Panc1 (cell line): Measurements from ENCODE around the gene MOCS2. TPM values are rescaled to one million over a fixed set of nuclear protein-coding genes. Genes with fewer than 3 reads are reported as not detected.

Source experiments
- ATAC-seq: fragments of 200-7000 bp; cut with Tn5 transposase; 2 replicates; pipeline ENCODE4 v1.9.1; 2020; ENCODE audit warnings: mild to moderate bottlenecking, moderate library complexity
- BruUV-seq: library from RNA; stranded (reverse); fragments of 400-500 nt; replicated peaks from 2 replicates; lab custom pipeline; 2021; lab: Mats Ljungman, UMichigan
- CTCF ChIA-PET: fragments of 300-600 bp; sonication (Branson Sonifier 250); formaldehyde crosslinking; loops from one replicate; lab custom pipeline; 2022; ENCODE audit warnings: antibody characterized with exemption; lab: Charles Lee
- POLR2A ChIA-PET: fragments of 300-600 bp; sonication (Branson Sonifier 250); formaldehyde crosslinking; loops from one replicate; lab custom pipeline; 2022; ENCODE audit warnings: antibody characterized with exemption; lab: Charles Lee
- DNase-seq: peaks from one replicate; pipeline ENCODE4 v3.0.0-alpha.2; 2010; ENCODE audit warnings: low read depth, low spot score
- H3K27ac ChIP-seq: 2 replicates; pipeline ENCODE4 v1.5.1; 2011; ENCODE audit warnings: mild to moderate bottlenecking, low read length, inconsistent platforms
- H3K27me3 ChIP-seq: fragments of 200-500 bp; sonication (Bioruptor generic); 2 replicates; pipeline ENCODE4 v1.6.0; 2014; ENCODE audit warnings: low read length, inconsistent platforms; ENCODE audit not compliant: control insufficient read depth, insufficient read depth
- H3K36me3 ChIP-seq: fragments of 200-500 bp; sonication (Bioruptor generic); 2 replicates; pipeline ENCODE4 v1.5.1; 2014; ENCODE audit warnings: inconsistent platforms, mild to moderate bottlenecking, low read length, moderate library complexity; ENCODE audit not compliant: control insufficient read depth, insufficient read depth
- H3K4me1 ChIP-seq: 2 replicates; pipeline ENCODE4 v1.5.1; 2011; ENCODE audit warnings: inconsistent platforms, mild to moderate bottlenecking, low read length, moderate library complexity; ENCODE audit not compliant: control insufficient read depth, insufficient read depth
- H3K4me3 ChIP-seq, 2 experiments: 2 replicates each; pipeline ENCODE4 v1.5.1; 2011 to 2012; ENCODE audit warnings: low read depth in 2 of 2, low read length in 2 of 2, mild to moderate bottlenecking in 2 of 2, inconsistent platforms in 1 of 2, moderate library complexity in 1 of 2
- H3K9me3 ChIP-seq: fragments of 200-500 bp; sonication (Bioruptor generic); 2 replicates; pipeline ENCODE4 v1.5.1; 2014; ENCODE audit warnings: low read depth, mild to moderate bottlenecking, inconsistent platforms, low read length, moderate library complexity; ENCODE audit not compliant: control insufficient read depth, insufficient read depth
- CTCF ChIP-seq: fragments of 450-650 bp; IDR thresholded peaks from 2 replicates; pipeline ENCODE4 v1.5.1; 2017; ENCODE audit warnings: mild to moderate bottlenecking
- POLR2AphosphoS5 ChIP-seq: IDR thresholded peaks from 2 replicates; pipeline ENCODE4 v1.6.1; 2012; ENCODE audit warnings: mild to moderate bottlenecking, low read depth, low read length, moderate library complexity
- REST ChIP-seq, 2 experiments: IDR thresholded peaks; 2 replicates each; pipeline ENCODE4 v1.6.1; 2011 to 2012; ENCODE audit warnings: low read depth in 2 of 2, control low read depth in 1 of 2, low read length in 1 of 2, mild to moderate bottlenecking in 1 of 2, moderate library complexity in 1 of 2; ENCODE audit not compliant: insufficient read depth in 1 of 2
- SIN3A ChIP-seq: IDR thresholded peaks from 2 replicates; pipeline ENCODE4 v1.6.1; 2012; ENCODE audit warnings: low read depth, mild to moderate bottlenecking, low read length, moderate library complexity, borderline replicate concordance; ENCODE audit not compliant: insufficient read depth
- TCF7L2 ChIP-seq: IDR thresholded peaks from 2 replicates; pipeline ENCODE4 v1.6.1; 2011; ENCODE audit warnings: mild to moderate bottlenecking, low read depth, low read length, inconsistent platforms
- in situ Hi-C: cut with HindIII; loops from 2 replicates; pipeline ENCODE4 v1.10.0; 2016; ENCODE audit warnings: low sequenced_read_pairs, low pct_unique_long_range_greater_than_20kb
- intact Hi-C: fragments of 100-400 bp; cut with micrococcal nuclease; formaldehyde crosslinking; loops from one replicate; pipeline ENCODE4 v1.10.0; 2022; ENCODE audit not compliant: unreplicated experiment
- total RNA-seq: library from RNA; stranded (reverse); gene quantifications from one replicate; pipeline ENCODE4 v1.2.1, GENCODE V29; 2021; ENCODE audit not compliant: unreplicated experiment

Gene MOCS2
- total RNA-seq, 1 experiment from 2014 or later = 39.5 TPM

DNA sequence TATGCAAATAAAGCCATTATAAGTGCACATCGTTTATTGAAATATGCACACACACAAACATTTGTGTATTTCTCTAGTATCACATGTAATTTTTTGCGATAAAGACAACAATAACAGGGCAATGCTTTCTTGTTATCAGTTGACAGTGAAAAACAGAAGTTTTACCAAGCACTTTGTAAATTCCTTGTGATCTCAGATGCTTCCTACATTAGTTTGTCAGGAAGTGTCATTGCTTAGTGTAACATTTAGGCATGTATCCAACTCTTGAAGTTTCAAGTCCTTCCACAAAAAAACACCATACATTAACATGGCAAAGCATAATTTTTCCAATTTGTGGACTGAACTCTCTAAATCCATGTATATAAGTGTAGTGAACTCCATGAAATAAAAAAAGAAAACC lies 46.4 kb downstream of the MOCS2 start:
- BruUV-seq = no TSS peak
- Histone ChIP-seq H3K4me3 (no peak overlapping the region), H3K27me3 (no peaks in the 10 kb centered on the region), H3K36me3 (peaks cover 21% of the 10 kb centered on the region), H3K9me3 (no peaks in the 10 kb centered on the region), H3K27ac (no peak overlapping the region), H3K4me1 (no peaks in the 10 kb centered on the region)
- CTCF ChIA-PET = no interaction called here
- in situ Hi-C loops (no loop called here), intact Hi-C loops (no loop called here)
- TF ChIP-seq SIN3A (no peak), CTCF (no peak), TCF7L2 (no peak), POLR2AphosphoS5 (no peak), REST (IDR thresholded peaks at IDR 0.05; ENCODE audit: insufficient read depth in 1 of 2, low read depth in 2 of 2, low read length in 1 of 2) (no peak)
- ATAC-seq (no peak), DNase-seq (no peak)
- POLR2A ChIA-PET = no interaction called here

GRCh38 chr5:53059281-53059680 lies 50.3 kb downstream of the MOCS2 start:
- ChIA-PET POLR2A (no interaction called here), CTCF (no interaction called here)
- ATAC-seq = no peak
- in situ Hi-C loops = no loop called here
- no TSS peak for BruUV-seq
- Histone ChIP-seq H3K9me3 (no peaks in the 10 kb centered on the region), H3K27me3 (no peaks in the 10 kb centered on the region), H3K36me3 (peaks cover 17% of the 10 kb centered on the region; the same call in 1 of the 2 replicates), H3K4me1 (no peaks in the 10 kb centered on the region), H3K4me3 (no peak overlapping the region), H3K27ac (no peak overlapping the region)
- intact Hi-C loops = no loop called here
- DNase-seq = no peak
- no peak for TF ChIP-seq CTCF
